Measurements from ENCODE around the gene PGM3. TPM values are rescaled to one million over a fixed set of nuclear protein-coding genes. Genes with fewer than 3 reads are reported as not detected.

PGM3 gene
- total and polyA plus RNA-seq, 2 of the 4 experiments (the other 2 are of a cell fraction) = 68.4 to 336 TPM

GRCh38 chr6:83202031-83202430 is 9.0 kb upstream of the PGM3 start:
- DNase-seq (no peak), ATAC-seq (ENCODE audit: low read depth) (no peak)
- Histone ChIP-seq H2AK9ac (replicated peaks; ENCODE audit: low read depth, low read length, poor library complexity) (no peak overlapping the region), H2BK120ac (ENCODE audit: low read depth, low read length) (no peak overlapping the region), H3K4ac (ENCODE audit: low read depth, low read length) (no peak overlapping the region), H4K91ac (ENCODE audit: insufficient read depth, low read depth, low read length) (no peak overlapping the region), H3K56ac (ENCODE audit: extremely low read depth, insufficient read depth, low read length) (no peak overlapping the region), H2BK20ac (ENCODE audit: low read depth, low read length) (no peak overlapping the region), H4K20me1 (ENCODE audit: insufficient read depth, low read length) (no peaks in the 10 kb centered on the region), H3K36me3 (ENCODE audit: control insufficient read depth, insufficient read depth, low read length) (peaks cover 5% of the 10 kb centered on the region), H3K23ac (ENCODE audit: low read depth, low read length) (no peak overlapping the region), H3K9me1 (ENCODE audit: insufficient read depth, low read length) (peaks cover 10% of the 10 kb centered on the region), H3K4me1 (ENCODE audit: control insufficient read depth, insufficient read depth, low read length) (peaks cover 15% of the 10 kb centered on the region), H3K4me3 (ENCODE audit: insufficient read depth, low read depth, low read length) (no peak overlapping the region), H4K8ac (ENCODE audit: low read depth in 2 of 2, low read length in 2 of 2) (no peak overlapping the region), H3K9ac (ENCODE audit: low read depth, low read length) (no peak overlapping the region), H3K27me3 (ENCODE audit: control insufficient read depth, insufficient read depth, low read length) (no peaks in the 10 kb centered on the region), H3K9me3 (ENCODE audit: control insufficient read depth, insufficient read depth, low read length) (no peaks in the 10 kb centered on the region), H3K79me1 (ENCODE audit: low read depth in 1 of 2, low read length in 2 of 2) (peaks cover 4 to 5% of the 10 kb centered on the region in 2 experiments; a peak in 1 of 4 replicates), H3K27ac (ENCODE audit: insufficient read depth, low read length) (no peak overlapping the region), H2AK5ac (ENCODE audit: low read depth, low read length) (no peak overlapping the region), H3K4me2 (ENCODE audit: low read depth, low read length) (no peak overlapping the region), H3K18ac (ENCODE audit: low read depth, low read length) (no peak overlapping the region), H2BK5ac (ENCODE audit: low read depth, low read length, poor library complexity, severe bottlenecking) (no peak overlapping the region), H2BK15ac (ENCODE audit: low read depth, low read length) (no peak overlapping the region), H3K14ac (replicated peaks; ENCODE audit: low read depth, low read length) (no peak overlapping the region), H2AFZ (replicated peaks; ENCODE audit: low read length, poor library complexity) (no peak overlapping the region), H4K5ac (ENCODE audit: low read depth, low read length) (no peak overlapping the region)
- dilution Hi-C loops (cut with HindIII; ENCODE audit: low sequenced_read_pairs, unreplicated experiment) = loop anchor here (25.0 kb wide), 1 partner anchor 310 kb away; the partner anchor contains the start of gene PRSS35
- BruUV-seq (replicated peaks) = no TSS peak
- POLR2A ChIA-PET (ENCODE audit: unreplicated experiment) = no interaction called here
- TF ChIP-seq CHD1 (IDR thresholded peaks at IDR 0.05; ENCODE audit: low read depth, low read length) = no peak
- TF ChIP-seq NFE2L2 (IDR thresholded peaks at IDR 0.05; ENCODE audit: low read depth, low read length) = no peak
- TF ChIP-seq USF2 (IDR thresholded peaks at IDR 0.05; ENCODE audit: low read depth, low read length) = no peak
- no peak for TF ChIP-seq MXI1 (IDR thresholded peaks at IDR 0.05; ENCODE audit: borderline replicate concordance, low read depth, low read length)
- TF ChIP-seq ELK1 (IDR thresholded peaks at IDR 0.05; ENCODE audit: borderline replicate concordance, low read depth, low read length) = no peak
- no peak for TF ChIP-seq CEBPB (IDR thresholded peaks at IDR 0.05; ENCODE audit: low read depth, low read length)
- TF ChIP-seq RAD21 (IDR thresholded peaks at IDR 0.05; ENCODE audit: low read length) = no peak
- TF ChIP-seq RFX5 (IDR thresholded peaks at IDR 0.05; ENCODE audit: low read depth, low read length) = no peak
- no peak for TF ChIP-seq CTCF (conservative IDR thresholded peaks at IDR 0.05; ENCODE audit: low read depth, low read length)
- TF ChIP-seq SMC3 (IDR thresholded peaks at IDR 0.05; ENCODE audit: low read depth, low read length) = no peak
- TF ChIP-seq BHLHE40 (IDR thresholded peaks at IDR 0.05; ENCODE audit: low read depth, low read length) = no peak
- no peak for TF ChIP-seq FOS (IDR thresholded peaks at IDR 0.05; ENCODE audit: low read depth, low read length)
- no peak for TF ChIP-seq MAFK (IDR thresholded peaks at IDR 0.05; ENCODE audit: low read depth, low read length)
- TF ChIP-seq POLR2A (IDR thresholded peaks at IDR 0.05; ENCODE audit: low read depth, low read length) = no peak
- no peak for TF ChIP-seq MAZ (IDR thresholded peaks at IDR 0.05; ENCODE audit: borderline replicate concordance, low read depth, low read length)
- intact Hi-C loops (cut with micrococcal nuclease) = no loop called here
- CTCF ChIA-PET = no interaction called here
- in situ Hi-C loops (cut with MboI; ENCODE audit: low sequenced_read_pairs) = no loop called here
- WGBS, 2 experiments (ENCODE audit: extremely low coverage in 2 of 2, insufficient read length in 1 of 2) = no CpG with 5 or more reads among the region's 4 CpGs
